Activated T-cell treated with anti-CD3 and anti-CD28 coated beads, Interleukin-2, amount 50 U/mL, for 24 hours (primary cell): ENCODE measurements around the gene HCFC1R1.
"Not testable (repeated sequence)": the region's sequence is repeated elsewhere in the genome, so short reads cannot be mapped to it uniquely, and the experiment has no call there.

Source experiments
- DNase-seq: peaks from one replicate; pipeline ENCODE4 v3.0.0-alpha.2; 2020
- H3K27ac Mint-ChIP-seq: 2 replicates; pipeline ENCODE4 v1.8.0; 2020; ENCODE audit warnings: mild to moderate bottlenecking, mixed read lengths
- H3K27me3 Mint-ChIP-seq: 2 replicates; pipeline ENCODE4 v1.8.0; 2020; ENCODE audit warnings: mixed read lengths
- H3K36me3 Mint-ChIP-seq: 2 replicates; pipeline ENCODE4 v1.8.0; 2020; ENCODE audit warnings: low read depth, mixed read lengths
- H3K4me1 Mint-ChIP-seq: 2 replicates; pipeline ENCODE4 v1.8.0; 2020; ENCODE audit warnings: low read depth, mixed read lengths
- H3K4me3 Mint-ChIP-seq: 2 replicates; pipeline ENCODE4 v1.8.0; 2020; ENCODE audit warnings: mild to moderate bottlenecking, moderate library complexity, mixed read lengths
- H3K9me3 Mint-ChIP-seq: 2 replicates; pipeline ENCODE4 v1.8.0; 2020; ENCODE audit warnings: mixed read lengths

HCFC1R1 gene

GRCh38 chr16:3060339-3061127 is 36.8 kb upstream of the HCFC1R1 start:
- Mint-ChIP-seq H3K4me1 (peaks cover 60% of the 10 kb centered on the region), H3K9me3 (no peaks in the 10 kb centered on the region), H3K27ac (peak overlapping the region; percentile 95), H3K27me3 (no peaks in the 10 kb centered on the region), H3K4me3 (peak overlapping the region; percentile 79), H3K36me3 (peaks cover 17% of the 10 kb centered on the region)
- no peak for DNase-seq

- Mint-ChIP-seq H3K4me1 (peaks cover 60% of the 10 kb centered on the region), H3K27ac (peak overlapping the region; percentile 95), H3K27me3 (no peaks in the 10 kb centered on the region), H3K36me3 (peaks cover 23% of the 10 kb centered on the region), H3K9me3 (no peaks in the 10 kb centered on the region), H3K4me3 (peak overlapping the region; percentile 79)
- no peak for DNase-seq
Measured at GRCh38 chr16:3059723-3060242, 36.0 kb upstream of the HCFC1R1 start.

- Mint-ChIP-seq H3K4me1 (peaks cover 57% of the 10 kb centered on the region), H3K9me3 (no peaks in the 10 kb centered on the region), H3K4me3 (peak overlapping the region; percentile 87), H3K27me3 (no peaks in the 10 kb centered on the region), H3K27ac (peak overlapping the region; percentile 95), H3K36me3 (peaks cover 26% of the 10 kb centered on the region)
- DNase-seq = peak; percentile 95
Measured at GRCh38 chr16:3059041-3059722, 35.4 kb upstream of the HCFC1R1 start.

GRCh38 chr16:3058139-3059030 is 34.6 kb upstream of the HCFC1R1 start:
- H3K4me1 Mint-ChIP-seq = peaks cover 57% of the 10 kb centered on the region
- no peaks in the 10 kb centered on the region for H3K27me3 Mint-ChIP-seq
- H3K4me3 Mint-ChIP-seq = peak overlapping the region; percentile 87
- peaks cover 32% of the 10 kb centered on the region for H3K36me3 Mint-ChIP-seq
- DNase-seq = peak; percentile 73
- H3K27ac Mint-ChIP-seq = peak overlapping the region; percentile 86
- H3K9me3 Mint-ChIP-seq = no peaks in the 10 kb centered on the region

GRCh38 chr16:3057181-3058138 is 33.7 kb upstream of the HCFC1R1 start:
- Mint-ChIP-seq H3K4me1 (peaks cover 52% of the 10 kb centered on the region), H3K9me3 (no peaks in the 10 kb centered on the region), H3K36me3 (peaks cover 32% of the 10 kb centered on the region), H3K27me3 (no peaks in the 10 kb centered on the region), H3K4me3 (peak overlapping the region; percentile 87), H3K27ac (peak overlapping the region; percentile 41)
- no peak for DNase-seq

- Mint-ChIP-seq H3K36me3 (peaks cover 32% of the 10 kb centered on the region), H3K27me3 (no peaks in the 10 kb centered on the region), H3K4me1 (peaks cover 50% of the 10 kb centered on the region), H3K27ac (no peak overlapping the region), H3K4me3 (peak overlapping the region; percentile 87), H3K9me3 (no peaks in the 10 kb centered on the region)
- DNase-seq = no peak
Measured at GRCh38 chr16:3056336-3057180, 32.8 kb upstream of the HCFC1R1 start.

GRCh38 chr16:3055734-3056115 is 32.0 kb upstream of the HCFC1R1 start:
- not testable (repeated sequence) for H3K27me3 Mint-ChIP-seq, H3K9me3 Mint-ChIP-seq, DNase-seq, H3K4me3 Mint-ChIP-seq
- H3K27ac Mint-ChIP-seq = peak overlapping the region; percentile 61
- H3K4me1 Mint-ChIP-seq = peaks cover 52% of the 10 kb centered on the region
- H3K36me3 Mint-ChIP-seq = peaks cover 32% of the 10 kb centered on the region

GRCh38 chr16:3054965-3055733 is 31.4 kb upstream of the HCFC1R1 start:
- Mint-ChIP-seq H3K4me3 (peak overlapping the region; percentile 28), H3K4me1 (peaks cover 46% of the 10 kb centered on the region), H3K27ac (peak overlapping the region; percentile 79), H3K36me3 (peaks cover 32% of the 10 kb centered on the region), H3K9me3 (no peaks in the 10 kb centered on the region), H3K27me3 (no peaks in the 10 kb centered on the region)
- DNase-seq = no peak

GRCh38 chr16:3053330-3053710 is 29.6 kb upstream of the HCFC1R1 start:
- H3K27me3 Mint-ChIP-seq, H3K4me3 Mint-ChIP-seq, H3K27ac Mint-ChIP-seq, H3K9me3 Mint-ChIP-seq, DNase-seq: not testable (repeated sequence)
- Mint-ChIP-seq H3K36me3 (peaks cover 28% of the 10 kb centered on the region), H3K4me1 (peaks cover 43% of the 10 kb centered on the region)

GRCh38 chr16:3052571-3053329 is 29.0 kb upstream of the HCFC1R1 start:
- H3K27ac Mint-ChIP-seq = peak overlapping the region; percentile 55
- H3K4me1 Mint-ChIP-seq = peaks cover 45% of the 10 kb centered on the region
- peak; percentile 60 for DNase-seq
- not testable (repeated sequence) for H3K27me3 Mint-ChIP-seq, H3K9me3 Mint-ChIP-seq, H3K4me3 Mint-ChIP-seq
- peaks cover 28% of the 10 kb centered on the region for H3K36me3 Mint-ChIP-seq

- Mint-ChIP-seq H3K27ac (peak overlapping the region; percentile 6), H3K36me3 (peaks cover 19% of the 10 kb centered on the region), H3K4me1 (peaks cover 37% of the 10 kb centered on the region), H3K27me3 (peaks cover 18% of the 10 kb centered on the region), H3K4me3 (no peak overlapping the region), H3K9me3 (no peaks in the 10 kb centered on the region)
- no peak for DNase-seq
Measured at GRCh38 chr16:3051494-3051893, 27.8 kb upstream of the HCFC1R1 start.

- DNase-seq = no peak
- H3K27me3 Mint-ChIP-seq = peaks cover 18% of the 10 kb centered on the region
- peaks cover 37% of the 10 kb centered on the region for H3K4me1 Mint-ChIP-seq
- H3K36me3 Mint-ChIP-seq = peaks cover 19% of the 10 kb centered on the region
- H3K27ac Mint-ChIP-seq = no peak overlapping the region
- no peak overlapping the region for H3K4me3 Mint-ChIP-seq
- H3K9me3 Mint-ChIP-seq = no peaks in the 10 kb centered on the region
Measured at GRCh38 chr16:3051009-3051408, 27.3 kb upstream of the HCFC1R1 start.
